Measurements from ENCODE around the gene FARP2.

FARP2 gene

DNA sequence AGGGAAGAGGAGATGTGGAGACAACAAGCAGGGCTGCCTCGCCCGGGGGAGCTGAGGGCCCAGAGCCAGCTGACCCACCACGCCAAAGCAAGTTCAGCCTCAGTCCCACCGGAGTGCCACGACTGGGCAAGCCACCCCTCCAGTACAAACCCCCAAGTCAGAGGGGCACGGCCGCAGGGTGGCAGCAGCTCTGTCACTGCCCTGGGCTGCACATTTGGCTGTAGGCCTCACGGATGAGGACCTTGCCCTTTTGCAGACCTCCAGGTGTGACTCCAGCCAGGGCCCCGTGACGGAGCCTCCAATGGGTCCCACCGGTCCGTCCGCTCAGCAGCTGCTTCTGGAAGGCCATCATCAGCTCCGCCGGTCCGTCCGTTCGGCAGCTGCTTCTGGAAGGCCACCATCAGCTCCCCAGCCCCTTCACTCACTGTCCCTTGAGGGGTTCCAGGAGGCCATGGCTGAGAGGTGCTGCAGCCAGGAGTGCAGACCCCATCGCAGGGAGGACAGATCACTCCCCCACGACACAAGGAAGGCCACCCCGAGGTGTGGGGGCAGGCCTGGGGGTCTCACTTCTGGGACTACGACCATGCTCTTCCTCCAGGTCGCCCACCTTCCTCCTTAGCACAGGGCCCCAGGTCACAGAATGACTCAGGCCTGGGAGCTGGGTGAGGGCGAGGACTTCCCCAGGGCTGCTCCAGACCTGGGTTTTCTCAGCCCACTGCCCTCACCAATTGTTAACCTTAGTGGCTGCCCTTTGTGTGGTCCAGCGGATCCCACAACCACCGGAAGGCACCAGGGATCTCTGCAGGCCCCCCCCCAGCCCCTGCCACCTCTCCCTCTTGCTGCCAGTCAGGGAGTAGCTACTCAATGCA, 176.9 kb downstream of the FARP2 start:
- ChIA-PET CTCF (no interaction called here), POLR2A (ENCODE audit: low non-redundant PET) (interaction anchor here (0.6 kb wide), 1 partner anchor 14 kb away, joined by 4 read pairs; no protein-coding TSS in a partner anchor)
- H3K27ac ChIP-seq: no peak overlapping the region
- TF ChIP-seq, protein P1, sequence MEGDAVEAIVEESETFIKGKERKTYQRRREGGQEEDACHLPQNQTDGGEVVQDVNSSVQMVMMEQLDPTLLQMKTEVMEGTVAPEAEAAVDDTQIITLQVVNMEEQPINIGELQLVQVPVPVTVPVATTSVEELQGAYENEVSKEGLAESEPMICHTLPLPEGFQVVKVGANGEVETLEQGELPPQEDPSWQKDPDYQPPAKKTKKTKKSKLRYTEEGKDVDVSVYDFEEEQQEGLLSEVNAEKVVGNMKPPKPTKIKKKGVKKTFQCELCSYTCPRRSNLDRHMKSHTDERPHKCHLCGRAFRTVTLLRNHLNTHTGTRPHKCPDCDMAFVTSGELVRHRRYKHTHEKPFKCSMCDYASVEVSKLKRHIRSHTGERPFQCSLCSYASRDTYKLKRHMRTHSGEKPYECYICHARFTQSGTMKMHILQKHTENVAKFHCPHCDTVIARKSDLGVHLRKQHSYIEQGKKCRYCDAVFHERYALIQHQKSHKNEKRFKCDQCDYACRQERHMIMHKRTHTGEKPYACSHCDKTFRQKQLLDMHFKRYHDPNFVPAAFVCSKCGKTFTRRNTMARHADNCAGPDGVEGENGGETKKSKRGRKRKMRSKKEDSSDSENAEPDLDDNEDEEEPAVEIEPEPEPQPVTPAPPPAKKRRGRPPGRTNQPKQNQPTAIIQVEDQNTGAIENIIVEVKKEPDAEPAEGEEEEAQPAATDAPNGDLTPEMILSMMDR (conservative IDR thresholded peaks at IDR 0.05; ENCODE audit: low read depth): no peak
- DNase-seq (ENCODE audit: low spot score): no peak

- DNase-seq (ENCODE audit: low spot score): no peak
- POLR2A ChIA-PET (ENCODE audit: low non-redundant PET): no interaction called here
- TF ChIP-seq, protein P1 (conservative IDR thresholded peaks at IDR 0.05; ENCODE audit: low read depth): no peak
- CTCF ChIA-PET: no interaction called here
- no peak overlapping the region for H3K27ac ChIP-seq
Observed at GRCh38 chr2:241534293-241534692, 178.2 kb downstream of the FARP2 start.

GRCh38 chr2:241534701-241535375, 178.8 kb downstream of the FARP2 start:
- TF ChIP-seq, protein P1 (conservative IDR thresholded peaks at IDR 0.05; ENCODE audit: low read depth): no peak
- DNase-seq (ENCODE audit: low spot score): no peak
- ChIA-PET CTCF (no interaction called here), POLR2A (ENCODE audit: low non-redundant PET) (no interaction called here)
- H3K27ac ChIP-seq: no peak overlapping the region

- DNase-seq (ENCODE audit: low spot score): no peak
- TF ChIP-seq, protein P1 (conservative IDR thresholded peaks at IDR 0.05; ENCODE audit: low read depth): no peak
- ChIA-PET POLR2A (ENCODE audit: low non-redundant PET) (no interaction called here), CTCF (no interaction called here)
- H3K27ac ChIP-seq: no peak overlapping the region
Observed at GRCh38 chr2:241535871-241536655, 180.0 kb downstream of the FARP2 start.

DNA sequence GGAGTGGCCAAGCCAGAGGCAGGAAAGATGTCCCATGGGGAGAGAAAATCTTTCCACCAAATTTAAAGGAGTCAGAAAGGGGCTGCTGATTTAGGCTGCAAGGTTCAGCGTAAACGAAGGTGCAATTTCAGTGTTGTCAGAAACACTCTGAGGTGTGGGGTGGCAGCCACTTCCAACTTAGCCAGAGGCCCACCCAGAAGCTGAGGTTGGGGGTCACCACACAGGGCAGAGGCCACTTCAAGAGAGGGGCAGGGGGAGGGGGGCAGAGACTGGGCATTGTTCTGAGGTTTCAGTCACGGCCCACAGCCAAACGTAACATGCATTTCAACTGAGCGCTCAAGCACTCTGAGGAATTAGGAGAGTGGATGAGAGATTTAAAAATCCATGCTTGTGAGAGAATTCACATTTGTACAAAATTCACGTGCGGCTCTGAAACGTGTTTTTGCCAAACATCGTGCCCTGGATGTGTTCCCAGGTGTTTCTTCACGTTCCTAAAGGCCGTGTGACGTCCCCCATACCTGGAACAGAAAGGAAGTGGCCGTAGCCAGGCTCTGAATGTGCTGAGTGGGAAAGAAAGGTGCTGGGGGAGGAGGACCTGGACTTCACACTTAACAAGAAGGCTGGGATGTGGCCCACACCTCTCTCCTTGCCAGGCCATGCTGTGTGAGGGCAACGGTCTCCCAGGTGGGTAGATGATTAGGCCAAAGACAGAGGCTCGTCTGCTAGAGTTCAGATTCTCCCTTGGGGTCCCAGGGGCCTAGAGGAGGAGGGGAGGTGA, 182.9 kb downstream of the FARP2 start:
- TF ChIP-seq, protein P1 (conservative IDR thresholded peaks at IDR 0.05; ENCODE audit: low read depth): no peak
- POLR2A ChIA-PET (ENCODE audit: low non-redundant PET): no interaction called here
- H3K27ac ChIP-seq: no peak overlapping the region
- CTCF ChIA-PET: no interaction called here
- DNase-seq (ENCODE audit: low spot score): no peak

Measured in RWPE1 (cell line).